Measurements from ENCODE around the gene GDPD5.

Gene GDPD5

DNA sequence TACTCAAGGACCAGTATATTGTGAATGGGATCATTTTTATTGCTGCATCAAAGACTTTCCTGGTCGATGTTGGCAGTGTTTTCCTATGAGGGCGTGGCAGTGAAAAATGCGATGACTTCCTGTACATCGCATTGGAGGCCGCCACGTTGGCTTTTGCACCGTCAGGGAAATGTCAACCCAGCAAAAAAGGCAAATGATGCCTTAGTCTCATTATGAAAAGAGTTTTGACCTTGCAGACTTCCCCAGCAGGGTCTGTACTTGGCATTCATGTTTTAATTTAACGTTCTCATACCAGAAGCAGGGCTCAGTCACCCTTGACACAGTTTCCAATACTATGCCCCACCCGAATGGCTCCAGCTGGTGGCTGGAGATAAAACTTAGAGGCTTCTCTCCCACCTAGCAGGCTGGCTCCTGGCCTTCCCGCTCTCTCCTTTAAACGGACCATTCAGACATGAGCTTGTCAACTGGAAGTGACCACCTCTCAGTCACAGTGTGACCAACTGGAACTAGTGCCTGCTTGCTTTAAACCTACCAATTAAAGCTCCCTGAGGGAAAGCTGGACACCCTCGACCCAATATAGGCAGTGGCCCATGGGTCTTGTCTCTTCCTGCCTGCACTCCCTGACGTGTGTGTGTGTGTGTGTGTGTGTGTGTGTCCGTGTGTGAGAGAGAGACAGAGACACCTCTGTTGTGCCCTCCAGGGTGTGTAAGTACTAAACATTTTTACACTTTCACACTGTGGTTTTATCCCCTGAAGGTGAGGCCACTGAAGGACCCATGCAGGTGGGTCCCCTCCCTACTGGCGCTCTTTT is 8.7 kb upstream of the GDPD5 start:
- peak; percentile 48 for DNase-seq

DNA sequence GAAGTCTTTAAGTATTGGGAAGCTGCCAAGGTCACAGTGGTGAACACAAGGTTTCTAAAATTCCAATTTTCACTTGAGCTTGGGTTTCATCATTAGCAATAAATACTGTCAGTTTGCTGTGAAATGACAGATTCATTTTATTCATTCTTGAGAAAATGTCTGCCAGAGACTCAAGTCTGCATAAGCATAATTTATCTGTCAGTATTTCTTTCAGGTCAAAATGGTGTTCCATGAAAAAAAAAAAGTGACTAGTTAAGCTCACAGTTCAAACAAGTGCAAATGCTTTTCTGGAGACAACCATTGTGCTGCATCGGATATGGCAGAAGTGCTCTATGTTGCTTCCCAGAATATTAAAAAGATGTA is 8.1 kb upstream of the GDPD5 start:
- DNase-seq: no peak

DNA sequence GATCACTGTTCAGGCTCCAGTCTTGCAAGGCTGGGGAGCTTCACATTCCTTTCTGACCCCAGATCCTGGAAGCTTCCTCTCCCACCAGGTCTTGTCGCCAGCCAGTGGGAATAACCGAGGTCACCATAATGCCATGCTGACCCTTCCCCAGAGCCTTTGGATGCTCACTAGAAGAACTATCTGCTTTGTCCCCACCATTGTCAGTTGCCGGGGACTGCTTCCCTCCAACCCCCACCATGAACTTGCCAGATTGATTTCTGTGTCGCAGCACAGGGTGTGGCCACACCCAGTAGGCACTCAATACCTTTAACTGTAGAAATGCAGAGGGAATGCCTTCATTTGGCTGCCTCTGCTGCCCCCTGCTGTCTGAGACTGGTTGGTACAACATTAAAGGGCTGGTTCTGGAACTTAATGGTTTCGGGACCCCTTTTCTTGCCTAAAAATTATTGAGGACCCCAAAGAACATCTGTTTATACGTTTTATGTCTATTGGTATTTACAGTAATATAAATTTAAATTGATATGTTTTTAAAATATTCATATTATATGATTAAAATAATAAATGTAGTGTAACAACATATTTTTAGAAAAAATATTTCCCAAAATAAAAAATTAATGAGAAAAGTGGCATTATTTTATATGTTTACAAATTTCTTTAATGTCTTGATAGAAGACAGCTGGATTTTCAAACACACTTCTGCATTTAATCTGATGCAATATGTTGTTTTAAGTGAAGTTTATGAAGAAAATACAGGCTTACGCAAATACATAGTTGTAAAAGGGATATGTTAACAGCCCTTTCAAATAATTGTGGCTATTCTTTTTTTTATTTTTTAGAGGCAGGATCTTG is 6.7 kb upstream of the GDPD5 start:
- peak; percentile 74 for DNase-seq

DNA sequence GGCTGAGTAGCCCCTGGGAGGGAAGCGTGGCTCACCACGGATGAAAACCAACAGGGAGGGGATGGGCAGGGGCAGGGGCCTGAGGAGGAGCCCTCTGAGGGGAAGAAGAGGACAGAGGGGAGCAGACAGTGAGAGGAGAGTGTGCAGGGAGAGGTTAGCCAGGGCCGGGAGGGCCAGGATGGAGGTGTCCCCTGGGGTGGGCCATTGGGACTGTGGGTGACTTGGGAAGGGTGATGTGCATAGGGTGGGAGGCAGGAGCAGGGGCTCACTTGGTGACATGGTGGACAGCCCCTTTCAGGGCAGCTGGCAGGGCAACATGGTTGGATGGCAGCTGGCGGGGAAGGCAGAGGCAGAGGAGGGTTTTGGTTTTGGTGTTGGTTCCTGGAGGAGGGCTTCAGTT is 5.6 kb upstream of the GDPD5 start:
- no peak for DNase-seq

DNA sequence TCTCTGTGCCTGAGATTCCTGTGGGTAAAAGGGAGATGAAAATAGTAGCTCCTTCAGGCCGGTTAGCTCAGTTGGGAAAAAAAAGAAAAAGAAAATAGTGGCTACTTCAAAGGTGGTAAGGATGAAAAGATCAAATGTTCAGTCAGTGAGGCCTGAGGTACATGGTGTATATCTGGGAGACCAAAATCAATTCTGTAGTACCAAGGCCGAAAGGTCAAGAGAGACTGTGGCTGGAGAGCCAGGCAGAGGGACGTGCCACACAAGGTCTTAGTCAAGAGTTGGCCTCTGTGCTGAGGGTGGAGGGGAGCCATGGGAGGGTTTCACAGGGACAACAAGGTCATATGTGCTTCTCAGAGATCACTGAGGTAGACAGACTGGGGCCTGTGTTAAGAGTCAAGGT is 4.8 kb upstream of the GDPD5 start:
- no peak for DNase-seq

DNA sequence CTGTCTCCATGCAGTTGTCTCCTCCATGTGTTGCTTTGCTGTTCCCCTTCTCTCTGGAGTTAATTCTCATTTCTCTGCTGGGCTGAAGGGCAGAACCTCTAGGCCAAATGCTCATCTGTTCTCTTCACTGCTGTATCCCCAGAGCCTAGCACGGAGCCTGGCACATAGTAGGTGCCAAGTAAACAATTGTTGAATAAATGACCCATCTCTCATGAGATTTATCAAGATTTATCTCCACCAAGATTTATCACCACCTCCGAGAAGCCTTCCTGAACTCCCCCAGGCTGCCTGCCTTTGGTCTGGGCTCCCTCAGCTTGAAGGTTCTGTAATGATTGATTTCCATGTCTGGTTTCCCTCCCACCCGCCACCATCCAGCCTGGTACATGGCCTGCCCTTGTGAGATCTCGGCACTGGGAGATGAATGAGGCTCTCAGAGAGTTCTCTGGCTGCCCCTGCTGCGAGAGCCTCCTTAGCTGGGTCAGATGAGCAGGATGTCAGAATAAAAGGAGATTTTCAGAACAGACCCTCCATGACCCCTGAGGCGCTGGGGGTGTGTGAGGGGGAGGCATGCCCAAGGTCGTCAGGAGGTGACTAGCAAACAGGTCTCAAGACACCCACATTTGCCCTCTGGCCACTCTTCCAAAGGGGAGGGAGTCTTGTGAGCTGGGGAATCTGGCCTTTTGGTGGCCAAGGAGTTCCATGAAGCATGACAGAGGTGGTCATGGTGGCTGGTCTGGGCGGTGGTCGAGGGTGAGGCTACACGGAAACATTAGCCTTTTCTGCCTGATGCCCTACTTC is 2.4 kb upstream of the GDPD5 start:
- no peak for DNase-seq

DNA sequence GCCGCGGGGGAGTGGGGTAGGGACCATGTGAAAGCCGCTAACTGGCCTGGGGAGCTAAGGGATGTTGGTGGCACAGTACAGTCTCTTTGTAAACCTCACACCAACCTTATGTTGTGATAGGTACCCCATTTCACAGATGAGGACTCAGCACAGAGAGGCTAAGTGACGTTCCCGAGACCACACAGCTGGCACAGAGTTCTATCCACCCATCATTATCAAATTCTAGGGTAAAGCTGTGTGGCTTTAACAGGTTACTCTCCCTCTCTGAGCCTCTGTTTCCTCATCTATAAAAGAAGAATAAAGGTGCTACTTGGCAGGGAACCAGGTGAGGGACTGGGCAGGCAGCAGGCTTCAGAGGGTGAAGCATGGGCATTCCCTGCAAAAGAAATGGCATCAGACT is 1.4 kb upstream of the GDPD5 start:
- DNase-seq: no peak

DNA sequence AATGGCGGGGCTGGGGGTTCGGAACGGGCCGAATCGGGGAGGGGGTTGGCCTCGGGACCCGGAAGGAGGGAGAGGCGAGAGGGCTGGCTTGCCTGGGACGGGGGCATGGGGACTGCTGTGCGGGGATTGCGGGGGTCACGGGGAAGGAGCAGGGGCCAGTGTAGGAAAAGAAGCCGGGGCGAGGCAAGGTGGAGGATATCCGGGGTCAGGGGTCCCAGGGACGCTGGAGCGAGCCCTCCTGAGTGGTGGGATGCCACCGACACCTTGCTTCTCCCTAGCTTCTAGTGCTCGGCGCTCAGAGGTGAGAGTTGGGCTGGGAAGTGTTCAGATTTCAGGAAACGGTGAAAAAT is 426 bp upstream of the GDPD5 start:
- DNase-seq: no peak

DNA sequence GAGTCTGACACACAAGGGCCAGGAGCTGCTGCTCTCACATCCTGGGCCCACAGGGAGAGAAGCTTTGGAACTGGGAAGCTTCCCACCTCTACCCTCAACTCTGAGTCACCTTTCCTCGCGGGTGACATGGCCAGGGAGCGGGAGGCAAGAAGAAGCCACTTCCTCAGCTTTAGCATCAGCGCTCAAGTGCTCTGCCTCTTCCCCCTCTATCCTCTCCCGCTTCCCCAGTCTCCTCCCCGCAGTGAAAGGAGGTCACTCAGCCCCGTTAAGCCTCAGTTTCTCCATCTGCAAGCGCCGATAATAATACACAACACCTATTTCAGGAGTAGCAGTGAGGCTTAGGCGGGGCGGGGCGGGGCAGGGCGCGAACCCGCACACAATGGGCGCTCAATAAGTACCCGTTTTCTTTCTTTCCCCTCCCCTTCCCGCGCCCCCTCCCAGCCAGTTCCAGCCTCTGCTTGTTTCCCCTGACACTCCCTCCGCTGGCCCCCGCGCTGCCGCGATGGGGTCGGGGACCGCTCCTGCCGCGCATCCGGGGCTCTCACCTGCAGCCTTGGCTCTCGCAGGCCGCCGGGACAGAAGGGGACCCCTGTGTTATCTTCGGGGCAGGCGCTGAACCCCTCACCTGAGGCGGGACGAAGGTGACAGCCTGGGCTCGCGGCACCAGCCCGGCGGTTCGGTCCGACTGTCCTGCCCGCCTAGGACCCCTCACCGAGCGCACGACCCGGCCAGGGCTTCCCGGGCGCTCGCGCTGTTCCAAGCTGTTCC is 892 bp downstream of the GDPD5 start:
- no peak for DNase-seq

DNA sequence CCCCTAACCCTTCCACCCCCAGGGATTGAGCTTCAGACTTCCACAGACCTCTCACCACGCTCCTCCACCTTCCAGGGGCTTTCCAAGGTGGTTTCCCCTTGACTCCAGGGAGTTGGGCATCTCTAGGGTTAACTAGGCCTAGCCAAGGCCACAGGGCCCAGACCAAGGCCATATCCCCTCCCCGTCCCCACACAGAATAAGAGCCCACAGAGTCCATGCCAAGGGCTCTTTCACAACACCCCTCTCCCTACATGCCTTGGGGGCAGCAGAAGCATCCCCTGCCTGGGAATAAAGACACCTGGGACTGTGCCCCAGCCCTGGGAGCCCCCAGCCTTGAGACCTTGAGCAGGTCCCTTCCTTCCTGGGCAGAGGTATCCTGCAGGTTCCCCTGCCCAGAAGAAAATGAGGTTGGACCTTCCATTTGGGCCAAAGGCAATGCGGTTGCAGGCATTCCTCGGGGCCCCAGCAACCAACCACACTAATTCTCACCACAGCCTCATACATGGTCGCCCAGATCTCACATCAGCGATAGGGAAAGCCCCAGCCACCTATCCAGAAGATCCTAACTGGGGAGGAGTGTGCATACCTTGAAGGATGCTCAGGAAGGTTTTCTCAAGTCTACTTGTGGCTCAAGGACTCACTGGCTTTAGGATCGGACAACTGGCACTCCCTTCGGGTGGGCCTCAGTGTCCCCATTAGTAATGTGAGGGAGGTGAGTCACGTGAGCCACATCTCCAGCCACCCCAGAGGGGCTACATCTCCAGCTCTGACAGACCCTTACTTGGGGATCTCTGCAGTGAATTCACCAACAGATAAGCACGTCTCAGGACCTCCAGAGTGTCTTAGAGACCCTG is 1.7 kb downstream of the GDPD5 start:
- no peak for DNase-seq

DNA sequence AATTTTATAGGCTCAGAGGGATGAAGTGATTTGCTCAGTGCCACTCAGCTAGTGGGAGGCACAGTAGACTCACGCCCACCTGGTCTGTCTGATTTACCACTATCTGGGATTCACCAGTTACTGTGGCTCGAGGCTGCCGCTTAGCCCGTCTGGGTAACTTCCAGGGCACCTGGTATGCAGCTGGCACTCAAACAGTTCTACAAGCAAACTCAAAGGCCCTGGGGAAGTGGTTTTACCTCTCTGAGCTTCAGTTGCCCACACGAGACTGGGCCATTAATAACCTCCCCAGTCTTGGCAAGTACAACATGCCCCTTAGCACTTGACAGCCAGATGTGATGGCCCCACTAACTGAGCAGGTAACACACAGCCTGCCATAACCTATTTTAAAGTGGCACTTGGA is 2.6 kb downstream of the GDPD5 start:
- no peak for DNase-seq

DNA sequence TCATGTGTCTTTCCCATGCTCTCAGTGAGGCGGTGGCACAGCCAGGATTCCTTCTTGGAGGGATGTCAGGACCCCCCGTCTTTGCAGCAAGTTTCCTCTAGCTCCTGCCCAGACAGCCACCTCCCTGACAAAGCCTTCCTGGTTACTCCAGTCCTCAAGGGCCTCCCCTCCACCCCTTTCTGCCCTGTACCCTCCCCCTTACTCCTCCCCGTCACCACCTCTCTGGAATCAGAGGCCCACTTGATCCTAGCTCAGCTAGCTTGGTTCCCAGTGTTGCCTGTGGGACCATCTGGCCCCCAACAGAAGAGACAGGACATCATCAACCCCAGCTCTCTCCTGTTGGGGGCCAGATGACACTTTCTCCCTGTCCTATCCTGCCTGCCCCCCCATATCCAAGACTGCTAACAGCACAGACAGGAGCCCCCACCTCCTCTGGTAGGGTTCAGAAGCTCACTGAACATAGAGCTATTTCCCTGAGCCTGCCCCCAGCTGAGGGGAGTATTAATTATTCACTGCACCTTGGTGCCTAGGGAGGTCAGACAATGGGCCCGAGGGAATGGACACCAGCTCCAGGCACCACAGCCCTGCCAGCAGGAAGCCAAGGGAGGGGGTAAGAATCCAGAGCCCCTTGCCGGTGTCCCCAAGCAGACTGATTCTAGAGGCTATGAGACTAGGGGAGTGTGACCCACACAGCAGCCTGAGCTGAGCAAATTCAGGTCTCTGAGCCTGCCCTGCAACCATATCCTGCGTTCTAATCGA is 3.3 kb downstream of the GDPD5 start:
- no peak for DNase-seq

DNA sequence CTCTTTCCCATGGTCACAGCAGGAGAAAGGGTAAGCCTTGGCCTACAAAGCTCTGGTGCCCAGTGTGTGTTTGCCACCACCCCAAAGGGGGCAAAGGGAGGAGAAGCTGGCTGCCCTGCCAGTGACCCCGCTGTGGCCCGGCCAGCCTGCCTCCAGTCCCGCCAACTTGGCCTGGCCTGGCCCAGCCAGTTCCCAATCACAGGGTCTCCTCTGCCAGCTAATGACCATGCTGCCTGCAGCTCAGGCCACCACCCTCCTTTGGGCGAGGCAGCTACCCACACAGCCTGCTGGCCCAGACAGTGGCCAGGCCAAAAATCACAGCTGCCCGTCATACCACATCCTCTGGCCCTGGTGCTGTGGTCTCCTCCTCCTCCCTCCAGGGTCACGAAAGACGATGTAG is 5.1 kb downstream of the GDPD5 start:
- no peak for DNase-seq

DNA sequence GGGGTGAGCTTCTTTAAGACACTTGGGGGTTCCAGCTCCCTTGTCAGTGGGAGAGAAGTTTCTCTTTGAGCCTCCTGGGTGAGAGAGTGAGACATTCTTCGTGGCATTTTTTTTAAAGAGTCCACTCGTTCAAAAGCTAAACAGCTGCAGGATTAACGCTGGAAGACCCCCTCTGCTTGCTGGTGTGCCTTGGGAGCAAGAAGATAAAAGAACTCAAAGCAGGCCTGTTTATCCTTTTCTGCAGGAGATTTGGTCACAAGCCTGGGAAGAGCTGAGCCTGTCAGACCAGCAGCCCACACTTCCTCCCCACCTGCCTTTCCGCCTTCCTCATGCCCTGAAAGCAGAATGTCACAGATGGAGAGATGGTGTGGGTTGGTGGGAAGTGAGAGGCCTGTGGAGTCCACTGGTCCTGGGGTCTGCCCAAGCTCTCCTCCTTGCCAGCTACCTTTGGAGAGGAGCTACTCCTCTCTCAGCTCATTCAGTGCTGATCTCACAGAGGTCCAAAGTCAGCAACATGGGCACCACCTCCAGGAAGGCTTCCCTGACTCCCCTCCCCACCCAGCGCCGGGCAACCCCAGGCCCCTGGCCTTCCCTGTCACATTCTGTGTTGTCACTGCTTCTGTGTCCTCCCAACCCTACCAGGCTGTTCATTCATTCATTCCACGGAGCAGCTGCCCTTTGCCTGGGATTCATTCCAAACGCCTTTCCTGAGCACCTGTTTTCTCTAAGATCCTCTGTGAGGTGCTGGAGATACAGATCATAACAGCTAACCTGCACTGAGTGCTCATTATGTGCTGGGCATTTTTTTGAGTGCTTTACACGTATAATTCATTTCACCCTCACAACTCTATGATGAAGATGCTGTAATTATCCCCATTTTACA is 6.7 kb downstream of the GDPD5 start:
- DNase-seq: no peak

DNA sequence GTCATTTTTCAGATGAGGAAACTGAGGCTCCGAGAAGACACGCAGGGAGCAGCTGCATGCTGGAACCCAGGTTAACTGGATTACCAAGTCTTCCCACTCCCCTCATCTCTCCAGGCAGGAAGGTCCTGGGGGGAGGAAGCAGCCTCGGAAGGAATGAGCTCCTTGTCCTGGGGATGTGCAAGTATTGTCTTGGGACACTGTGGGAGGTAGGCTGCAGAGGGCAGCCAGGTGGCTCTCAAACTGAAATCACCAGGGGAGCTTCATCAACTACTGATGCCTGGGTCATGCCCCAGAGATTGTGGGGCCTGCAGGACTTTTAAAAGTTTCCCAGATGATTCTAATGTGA is 7.6 kb downstream of the GDPD5 start:
- DNase-seq: no peak

DNA sequence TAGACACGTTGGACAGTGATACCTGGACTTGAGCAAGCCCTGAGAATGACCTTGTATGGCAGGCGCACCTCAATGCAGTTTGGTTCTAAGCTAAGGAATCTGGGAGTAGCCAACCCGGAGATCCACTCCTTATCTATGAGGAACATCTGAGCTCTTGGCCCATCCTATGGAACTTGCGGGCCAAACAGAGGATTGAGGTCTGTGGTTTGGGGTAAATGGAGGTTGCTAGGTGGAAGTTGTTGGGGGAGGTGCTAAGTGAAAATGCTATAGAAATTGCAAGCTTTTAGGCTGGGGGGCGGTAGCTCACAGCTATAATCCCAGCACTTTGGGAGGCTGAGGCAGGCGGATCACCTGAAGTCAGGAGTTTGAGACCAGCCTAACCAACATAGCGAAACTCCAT is 8.9 kb downstream of the GDPD5 start:
- no peak for DNase-seq

DNA sequence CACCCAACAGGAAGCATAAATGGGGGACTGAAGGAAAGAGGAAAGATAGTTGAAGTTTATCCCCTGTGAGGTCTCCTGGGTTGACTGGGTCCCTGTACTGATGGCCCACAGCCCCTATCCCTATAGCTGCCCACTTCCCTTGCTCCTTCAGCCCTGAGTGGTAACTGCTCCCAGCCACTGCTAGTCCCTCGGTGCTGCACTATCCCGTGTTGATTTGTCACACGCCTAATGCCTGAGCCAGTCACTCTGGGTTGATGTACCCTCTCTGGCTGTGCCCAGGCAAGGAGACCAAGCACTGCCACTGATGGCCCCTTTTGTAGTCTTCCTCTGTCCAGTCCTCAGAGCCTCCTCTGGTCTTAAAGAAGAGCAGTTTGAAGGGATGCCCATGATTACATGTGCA is 9.6 kb downstream of the GDPD5 start:
- DNase-seq: no peak

DNA sequence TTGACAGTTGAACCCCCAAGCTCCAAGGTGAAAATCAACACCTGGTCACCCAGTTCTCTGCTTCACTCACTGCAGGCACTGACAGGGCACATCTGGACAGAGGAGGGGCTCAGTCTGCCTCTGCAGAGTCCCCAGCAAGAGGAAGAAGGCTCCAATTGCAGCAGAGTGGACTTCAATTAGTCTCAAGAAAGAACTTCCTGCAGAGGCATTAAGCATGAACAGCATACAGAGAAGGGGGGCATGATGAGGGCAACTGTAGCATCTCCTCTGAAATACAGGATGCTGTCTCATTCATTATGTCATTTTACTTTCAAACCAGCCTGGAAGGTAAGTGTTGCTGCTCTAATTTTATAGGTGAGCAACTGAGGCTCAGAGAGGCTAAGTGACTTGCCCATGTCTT is 11.1 kb downstream of the GDPD5 start:
- no peak for DNase-seq

DNA sequence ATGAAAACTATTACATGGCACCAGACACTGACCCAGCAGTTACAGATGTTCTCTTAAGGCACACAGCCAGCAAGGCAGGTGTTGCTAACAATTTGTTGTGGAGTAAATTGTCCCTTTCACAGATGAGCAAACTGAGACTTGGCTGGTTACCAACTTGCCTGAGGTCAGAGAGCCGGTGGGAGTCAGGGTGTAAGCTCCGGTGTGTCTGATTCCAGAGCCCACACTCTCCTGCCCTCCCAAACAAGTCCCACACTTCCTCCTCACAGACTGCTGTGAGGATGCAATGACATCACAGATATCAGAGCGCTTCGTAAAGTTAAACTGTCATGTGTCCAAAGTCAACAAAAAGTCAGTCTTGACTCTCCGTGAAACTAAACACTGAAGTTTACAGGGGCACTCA is 12.5 kb downstream of the GDPD5 start:
- DNase-seq: peak; percentile 22

DNA sequence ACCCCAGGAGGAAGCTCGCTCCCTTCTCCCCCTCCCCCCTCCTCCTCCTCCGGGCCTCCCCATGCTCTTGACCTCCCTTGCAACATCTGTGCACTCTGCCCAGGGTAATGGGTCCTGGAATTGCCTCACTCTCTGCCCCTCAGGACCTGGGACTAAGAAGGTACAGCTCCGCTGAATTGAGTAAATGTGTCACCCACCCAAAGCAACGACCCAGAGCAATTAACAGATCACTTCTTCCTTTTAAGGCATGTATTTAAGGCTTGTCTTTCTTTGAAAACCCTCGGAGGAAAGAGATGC is 15.1 kb downstream of the GDPD5 start:
- DNase-seq: no peak
